CD4-positive, alpha-beta T cell treated with Interleukin-17A for 1 hour (primary cell): ENCODE results near the gene C6orf15.

ENCODE experiments used
- DNase-seq: peaks from one replicate; pipeline ENCODE4 v3.0.0-alpha.2; 2020

C6orf15 gene

GRCh38 chr6:31065556-31065955 is 46.8 kb downstream of the C6orf15 start:
- DNase-seq = no peak

- no peak for DNase-seq
Measured at GRCh38 chr6:31063906-31064435, 48.4 kb downstream of the C6orf15 start.
